Measurements from ENCODE around the gene SIRPA.

The SIRPA gene

DNA sequence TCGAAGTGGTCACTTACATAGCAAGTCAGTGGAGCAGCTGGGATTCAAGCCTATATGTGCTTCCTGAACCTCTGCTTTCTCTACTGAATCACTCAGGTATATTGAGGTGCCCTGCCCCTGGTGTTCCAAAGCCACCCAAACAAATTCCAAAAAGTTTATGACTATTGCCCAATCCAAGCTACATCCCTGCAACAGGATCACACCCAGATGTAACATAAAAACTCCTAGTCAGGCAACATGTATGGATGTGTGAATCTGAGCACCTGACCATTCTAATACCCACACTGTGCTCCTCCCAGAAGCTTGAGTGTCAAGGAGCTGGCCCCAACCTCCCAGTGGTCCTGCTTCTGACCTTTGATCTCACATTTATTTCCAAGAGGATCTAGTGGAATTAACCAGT, 39.5 kb upstream of the SIRPA start:
- TF ChIP-seq TAF1 (IDR thresholded peaks at IDR 0.05; ENCODE audit: borderline replicate concordance, insufficient read depth, low read length) (no peak), REST (IDR thresholded peaks at IDR 0.05; ENCODE audit: insufficient read depth in 1 of 2, low read depth in 2 of 2, low read length in 2 of 2) (no peak), POLR2AphosphoS5 (IDR thresholded peaks at IDR 0.05; ENCODE audit: low read depth, low read length) (no peak), SIN3A (IDR thresholded peaks at IDR 0.05; ENCODE audit: borderline replicate concordance, insufficient read depth, low read length) (no peak), FOXP2 (optimal IDR thresholded peaks at IDR 0.05; ENCODE audit: borderline replicate concordance, extremely low read depth, extremely low read length, insufficient read depth) (no peak)

GRCh38 chr20:1856424-1856823, 38.8 kb upstream of the SIRPA start:
- TF ChIP-seq SIN3A (IDR thresholded peaks at IDR 0.05; ENCODE audit: borderline replicate concordance, insufficient read depth, low read length) (no peak), REST (IDR thresholded peaks at IDR 0.05; ENCODE audit: insufficient read depth in 1 of 2, low read depth in 2 of 2, low read length in 2 of 2) (no peak), FOXP2 (optimal IDR thresholded peaks at IDR 0.05; ENCODE audit: borderline replicate concordance, extremely low read depth, extremely low read length, insufficient read depth) (no peak), POLR2AphosphoS5 (IDR thresholded peaks at IDR 0.05; ENCODE audit: low read depth, low read length) (no peak), TAF1 (IDR thresholded peaks at IDR 0.05; ENCODE audit: borderline replicate concordance, insufficient read depth, low read length) (no peak)

GRCh38 chr20:1857466-1857865, 37.7 kb upstream of the SIRPA start:
- TF ChIP-seq FOXP2 (optimal IDR thresholded peaks at IDR 0.05; ENCODE audit: borderline replicate concordance, extremely low read depth, extremely low read length, insufficient read depth) (no peak), REST (IDR thresholded peaks at IDR 0.05; ENCODE audit: insufficient read depth in 1 of 2, low read depth in 2 of 2, low read length in 2 of 2) (no peak), SIN3A (IDR thresholded peaks at IDR 0.05; ENCODE audit: borderline replicate concordance, insufficient read depth, low read length) (no peak), TAF1 (IDR thresholded peaks at IDR 0.05; ENCODE audit: borderline replicate concordance, insufficient read depth, low read length) (no peak), POLR2AphosphoS5 (IDR thresholded peaks at IDR 0.05; ENCODE audit: low read depth, low read length) (no peak)

DNA sequence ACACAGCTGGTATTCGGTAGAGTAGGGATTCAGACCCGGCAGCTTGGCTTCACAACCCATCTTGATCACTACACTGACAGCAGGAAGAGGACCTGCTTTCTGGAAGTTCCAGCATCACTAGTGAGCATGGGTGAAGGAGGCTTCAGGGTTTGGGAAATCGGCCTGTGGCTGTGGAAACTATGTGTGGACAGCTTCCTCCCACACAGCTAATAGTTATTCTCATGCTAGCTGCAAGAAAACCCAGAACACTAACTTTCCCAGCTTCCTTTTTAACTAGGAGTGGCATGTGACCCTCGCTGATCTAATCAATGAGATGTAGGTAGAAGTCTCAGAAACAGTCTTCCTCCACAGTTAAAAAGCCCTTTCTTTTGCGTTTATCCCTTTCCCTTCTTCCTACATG, 36.3 kb upstream of the SIRPA start:
- TF ChIP-seq POLR2AphosphoS5 (IDR thresholded peaks at IDR 0.05; ENCODE audit: low read depth, low read length) (no peak), SIN3A (IDR thresholded peaks at IDR 0.05; ENCODE audit: borderline replicate concordance, insufficient read depth, low read length) (no peak), REST (IDR thresholded peaks at IDR 0.05; ENCODE audit: insufficient read depth in 1 of 2, low read depth in 2 of 2, low read length in 2 of 2) (no peak), TAF1 (IDR thresholded peaks at IDR 0.05; ENCODE audit: borderline replicate concordance, insufficient read depth, low read length) (no peak), FOXP2 (optimal IDR thresholded peaks at IDR 0.05; ENCODE audit: borderline replicate concordance, extremely low read depth, extremely low read length, insufficient read depth) (no peak)

GRCh38 chr20:1860446-1860845, 34.8 kb upstream of the SIRPA start:
- TF ChIP-seq TAF1 (IDR thresholded peaks at IDR 0.05; ENCODE audit: borderline replicate concordance, insufficient read depth, low read length) (no peak), POLR2AphosphoS5 (IDR thresholded peaks at IDR 0.05; ENCODE audit: low read depth, low read length) (no peak), SIN3A (IDR thresholded peaks at IDR 0.05; ENCODE audit: borderline replicate concordance, insufficient read depth, low read length) (no peak), FOXP2 (optimal IDR thresholded peaks at IDR 0.05; ENCODE audit: borderline replicate concordance, extremely low read depth, extremely low read length, insufficient read depth) (no peak)

Measured in PFSK-1 (cell line).